GM12873 (cell line): ENCODE results near the gene DLX3.

Experiments used
- TF ChIP-seq, protein P1 (sequence below): IDR thresholded peaks from 2 replicates; pipeline ENCODE4 v1.5.1; 2012; ENCODE audit warnings: low read depth, mild to moderate bottlenecking, moderate library complexity, low read length, control low read depth; ENCODE audit not compliant: insufficient read depth; ENCODE audit errors: missing control alignments

Gene DLX3

GRCh38 chr17:50036455-50037261 lies 41.6 kb upstream of the DLX3 start:
- TF ChIP-seq, protein P1, sequence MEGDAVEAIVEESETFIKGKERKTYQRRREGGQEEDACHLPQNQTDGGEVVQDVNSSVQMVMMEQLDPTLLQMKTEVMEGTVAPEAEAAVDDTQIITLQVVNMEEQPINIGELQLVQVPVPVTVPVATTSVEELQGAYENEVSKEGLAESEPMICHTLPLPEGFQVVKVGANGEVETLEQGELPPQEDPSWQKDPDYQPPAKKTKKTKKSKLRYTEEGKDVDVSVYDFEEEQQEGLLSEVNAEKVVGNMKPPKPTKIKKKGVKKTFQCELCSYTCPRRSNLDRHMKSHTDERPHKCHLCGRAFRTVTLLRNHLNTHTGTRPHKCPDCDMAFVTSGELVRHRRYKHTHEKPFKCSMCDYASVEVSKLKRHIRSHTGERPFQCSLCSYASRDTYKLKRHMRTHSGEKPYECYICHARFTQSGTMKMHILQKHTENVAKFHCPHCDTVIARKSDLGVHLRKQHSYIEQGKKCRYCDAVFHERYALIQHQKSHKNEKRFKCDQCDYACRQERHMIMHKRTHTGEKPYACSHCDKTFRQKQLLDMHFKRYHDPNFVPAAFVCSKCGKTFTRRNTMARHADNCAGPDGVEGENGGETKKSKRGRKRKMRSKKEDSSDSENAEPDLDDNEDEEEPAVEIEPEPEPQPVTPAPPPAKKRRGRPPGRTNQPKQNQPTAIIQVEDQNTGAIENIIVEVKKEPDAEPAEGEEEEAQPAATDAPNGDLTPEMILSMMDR, result no peak

GRCh38 chr17:50035945-50036344 lies 40.9 kb upstream of the DLX3 start:
- TF ChIP-seq, protein P1, result no peak

GRCh38 chr17:50035421-50035879 lies 40.4 kb upstream of the DLX3 start:
- TF ChIP-seq, protein P1, result no peak

GRCh38 chr17:50034498-50035364 lies 39.7 kb upstream of the DLX3 start:
- TF ChIP-seq, protein P1, result no peak

DNA sequence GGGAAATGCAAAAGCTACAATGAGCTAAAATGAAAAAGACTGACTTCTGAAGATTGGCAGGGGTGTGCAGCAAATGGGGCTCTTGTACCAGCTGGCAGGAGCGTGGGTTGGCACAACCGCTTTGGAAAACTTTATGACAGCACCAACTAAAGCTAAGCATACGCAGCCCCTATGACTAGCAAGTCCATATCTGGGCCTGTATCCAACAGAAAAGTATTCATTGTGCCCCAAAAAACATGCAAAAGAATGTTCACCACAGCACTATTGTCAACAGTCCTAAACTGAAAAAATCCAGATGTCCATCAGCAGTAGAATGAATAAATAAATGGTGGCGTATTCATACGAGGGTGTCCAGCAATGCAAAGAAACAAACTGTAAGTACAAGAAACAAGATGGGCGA lies 38.3 kb upstream of the DLX3 start:
- TF ChIP-seq, protein P1, result no peak

GRCh38 chr17:50029185-50029584 lies 34.2 kb upstream of the DLX3 start:
- TF ChIP-seq, protein P1, result no peak

GRCh38 chr17:50028736-50029120 lies 33.7 kb upstream of the DLX3 start:
- TF ChIP-seq, protein P1, result no peak
